Measurements from ENCODE around the gene HSPBP1. TPM values are rescaled to one million over a fixed set of nuclear protein-coding genes. Genes with fewer than 3 reads are reported as not detected.
A peak's percentile ranks its signal among the peaks of the same experiment; 100 is the strongest.
"Not testable (repeated sequence)": the region's sequence is repeated elsewhere in the genome, so short reads cannot be mapped to it uniquely, and the experiment has no call there.

HSPBP1 gene
- polyA plus RNA-seq (2013, experiment 1 of 4), result 57.0 TPM
- 55.7 TPM for polyA plus RNA-seq (2013, experiment 2 of 4)
- 43.9 TPM for polyA plus RNA-seq (2013, experiment 3 of 4)
- 41.2 TPM for polyA plus RNA-seq (2013, experiment 4 of 4)

GRCh38 chr19:55279770-55280643 lies at the start of gene HSPBP1:
Gene HSPBP1, minus strand, starts transcription at chr19:55280110. Its CDS starts 502 bp downstream, at chr19:55279608.
- 2% methylated on average over 51 to 52 of the region's 52 CpGs for WGBS, 2 experiments
- Histone ChIP-seq H3K27ac (ENCODE audit: insufficient read depth, low read depth, low read length, poor library complexity, severe bottlenecking) (peak within 1 kb of the TSS; percentile 94), H3K27me3 (ENCODE audit: control insufficient read depth, insufficient read depth, low read length, poor library complexity, severe bottlenecking) (no peaks in the 10 kb centered on the region)

GRCh38 chr19:55328774-55329318 lies 48.9 kb upstream of the HSPBP1 start:
- not testable (repeated sequence) for H3K27me3 ChIP-seq (ENCODE audit: control insufficient read depth, insufficient read depth, low read length, poor library complexity, severe bottlenecking); H3K36me3 ChIP-seq (ENCODE audit: control insufficient read depth, insufficient read depth, low read length); H3K27ac ChIP-seq (ENCODE audit: insufficient read depth, low read depth, low read length, poor library complexity, severe bottlenecking); H3K4me3 ChIP-seq (ENCODE audit: insufficient read depth, low read depth, low read length); H3K9me3 ChIP-seq (ENCODE audit: control insufficient read depth, low read length); H3K4me1 ChIP-seq (ENCODE audit: control insufficient read depth, insufficient read depth, low read length)
- 90% methylated on average over 4 of the region's 4 CpGs for whole genome bisulfite sequencing, 2 experiments

More at GRCh38 chr19:55279770-55280643, at the start of gene HSPBP1:
- Histone ChIP-seq H3K36me3 (ENCODE audit: control insufficient read depth, insufficient read depth, low read length) (peaks cover 3% of the 10 kb centered on the region), H3K4me3 (ENCODE audit: insufficient read depth, low read depth, low read length) (peak within 1 kb of the TSS; percentile 71), H3K9me3 (ENCODE audit: control insufficient read depth, low read length) (no peaks in the 10 kb centered on the region), H3K4me1 (ENCODE audit: control insufficient read depth, insufficient read depth, low read length) (peaks cover 24% of the 10 kb centered on the region)

- Histone ChIP-seq H3K4me1 (ENCODE audit: control insufficient read depth, insufficient read depth, low read length) (no peaks in the 10 kb centered on the region), H3K9me3 (ENCODE audit: control insufficient read depth, low read length) (no peaks in the 10 kb centered on the region), H3K36me3 (ENCODE audit: control insufficient read depth, insufficient read depth, low read length) (no peaks in the 10 kb centered on the region), H3K4me3 (ENCODE audit: insufficient read depth, low read depth, low read length) (no peak within 1 kb of the TSS), H3K27ac (ENCODE audit: insufficient read depth, low read depth, low read length, poor library complexity, severe bottlenecking) (no peak within 1 kb of the TSS), H3K27me3 (ENCODE audit: control insufficient read depth, insufficient read depth, low read length, poor library complexity, severe bottlenecking) (no peaks in the 10 kb centered on the region)
- 91 to 92% methylated on average over 13 to 14 of the region's 14 CpGs for WGBS, 2 experiments
Observed at GRCh38 chr19:55325172-55325571, 45.3 kb upstream of the HSPBP1 start, which contains the start of gene TMEM150B. Gene TMEM150B, minus strand, starts transcription at chr19:55325341. Its CDS starts 4,305 bp downstream, at chr19:55321036.

GRCh38 chr19:55324662-55325061 lies 44.8 kb upstream of the HSPBP1 start:
- Histone ChIP-seq H3K9me3 (ENCODE audit: control insufficient read depth, low read length) (no peaks in the 10 kb centered on the region), H3K27ac (ENCODE audit: insufficient read depth, low read depth, low read length, poor library complexity, severe bottlenecking) (no peak overlapping the region), H3K4me3 (ENCODE audit: insufficient read depth, low read depth, low read length) (no peak overlapping the region), H3K27me3 (ENCODE audit: control insufficient read depth, insufficient read depth, low read length, poor library complexity, severe bottlenecking) (no peaks in the 10 kb centered on the region), H3K4me1 (ENCODE audit: control insufficient read depth, insufficient read depth, low read length) (peaks cover 4% of the 10 kb centered on the region), H3K36me3 (ENCODE audit: control insufficient read depth, insufficient read depth, low read length) (no peaks in the 10 kb centered on the region)
- 87 to 92% methylated on average over 6 of the region's 6 CpGs for WGBS, 2 experiments

- no peaks in the 10 kb centered on the region for H3K9me3 ChIP-seq (ENCODE audit: control insufficient read depth, low read length)
- no peaks in the 10 kb centered on the region for H3K36me3 ChIP-seq (ENCODE audit: control insufficient read depth, insufficient read depth, low read length)
- 77 to 81% methylated on average over 12 of the region's 12 CpGs for WGBS, 2 experiments
- H3K4me3 ChIP-seq (ENCODE audit: insufficient read depth, low read depth, low read length), result no peak overlapping the region
- no peaks in the 10 kb centered on the region for H3K27me3 ChIP-seq (ENCODE audit: control insufficient read depth, insufficient read depth, low read length, poor library complexity, severe bottlenecking)
- peaks cover 4% of the 10 kb centered on the region for H3K4me1 ChIP-seq (ENCODE audit: control insufficient read depth, insufficient read depth, low read length)
- H3K27ac ChIP-seq (ENCODE audit: insufficient read depth, low read depth, low read length, poor library complexity, severe bottlenecking), result no peak overlapping the region
Observed at GRCh38 chr19:55322204-55322885, 42.4 kb upstream of the HSPBP1 start.

GRCh38 chr19:55321466-55322137 lies 41.7 kb upstream of the HSPBP1 start:
- no peaks in the 10 kb centered on the region for H3K36me3 ChIP-seq (ENCODE audit: control insufficient read depth, insufficient read depth, low read length)
- H3K4me3 ChIP-seq (ENCODE audit: insufficient read depth, low read depth, low read length), result no peak overlapping the region
- H3K4me1 ChIP-seq (ENCODE audit: control insufficient read depth, insufficient read depth, low read length), result peaks cover 4% of the 10 kb centered on the region
- no peaks in the 10 kb centered on the region for H3K9me3 ChIP-seq (ENCODE audit: control insufficient read depth, low read length)
- 86 to 91% methylated on average over 9 of the region's 9 CpGs for WGBS, 2 experiments
- H3K27me3 ChIP-seq (ENCODE audit: control insufficient read depth, insufficient read depth, low read length, poor library complexity, severe bottlenecking), result no peaks in the 10 kb centered on the region
- no peak overlapping the region for H3K27ac ChIP-seq (ENCODE audit: insufficient read depth, low read depth, low read length, poor library complexity, severe bottlenecking)

- Histone ChIP-seq H3K36me3 (ENCODE audit: control insufficient read depth, insufficient read depth, low read length) (no peaks in the 10 kb centered on the region), H3K4me1 (ENCODE audit: control insufficient read depth, insufficient read depth, low read length) (peaks cover 4% of the 10 kb centered on the region), H3K4me3 (ENCODE audit: insufficient read depth, low read depth, low read length) (no peak overlapping the region), H3K27me3 (ENCODE audit: control insufficient read depth, insufficient read depth, low read length, poor library complexity, severe bottlenecking) (no peaks in the 10 kb centered on the region), H3K9me3 (ENCODE audit: control insufficient read depth, low read length) (no peaks in the 10 kb centered on the region), H3K27ac (ENCODE audit: insufficient read depth, low read depth, low read length, poor library complexity, severe bottlenecking) (no peak overlapping the region)
- 92 to 93% methylated on average over 8 of the region's 8 CpGs for WGBS, 2 experiments
Observed at GRCh38 chr19:55320844-55321419, 41.0 kb upstream of the HSPBP1 start.

- H3K4me3 ChIP-seq (ENCODE audit: insufficient read depth, low read depth, low read length), result peak overlapping the region; percentile 32
- no peak overlapping the region for H3K27ac ChIP-seq (ENCODE audit: insufficient read depth, low read depth, low read length, poor library complexity, severe bottlenecking)
- 20 to 23% methylated on average over 21 of the region's 21 CpGs for WGBS, 2 experiments
- H3K27me3 ChIP-seq (ENCODE audit: control insufficient read depth, insufficient read depth, low read length, poor library complexity, severe bottlenecking), result no peaks in the 10 kb centered on the region
- no peaks in the 10 kb centered on the region for H3K9me3 ChIP-seq (ENCODE audit: control insufficient read depth, low read length)
- no peaks in the 10 kb centered on the region for H3K36me3 ChIP-seq (ENCODE audit: control insufficient read depth, insufficient read depth, low read length)
- H3K4me1 ChIP-seq (ENCODE audit: control insufficient read depth, insufficient read depth, low read length), result peaks cover 4% of the 10 kb centered on the region
Observed at GRCh38 chr19:55319785-55320184, 39.9 kb upstream of the HSPBP1 start.

- 87 to 91% methylated on average over 8 of the region's 8 CpGs for WGBS, 2 experiments
- no peak overlapping the region for H3K4me3 ChIP-seq (ENCODE audit: insufficient read depth, low read depth, low read length)
- no peaks in the 10 kb centered on the region for H3K9me3 ChIP-seq (ENCODE audit: control insufficient read depth, low read length)
- H3K36me3 ChIP-seq (ENCODE audit: control insufficient read depth, insufficient read depth, low read length), result no peaks in the 10 kb centered on the region
- H3K27ac ChIP-seq (ENCODE audit: insufficient read depth, low read depth, low read length, poor library complexity, severe bottlenecking), result no peak overlapping the region
- no peaks in the 10 kb centered on the region for H3K27me3 ChIP-seq (ENCODE audit: control insufficient read depth, insufficient read depth, low read length, poor library complexity, severe bottlenecking)
- peaks cover 4% of the 10 kb centered on the region for H3K4me1 ChIP-seq (ENCODE audit: control insufficient read depth, insufficient read depth, low read length)
Observed at GRCh38 chr19:55316646-55317045, 36.7 kb upstream of the HSPBP1 start.
